Measurements from ENCODE around the gene C16orf96. TPM values are rescaled to one million over a fixed set of nuclear protein-coding genes. Genes with fewer than 3 reads are reported as not detected.

Gene C16orf96
- total and polyA plus RNA-seq, 2 experiments from 2014 or later: 0.37 to 2.2 TPM

- H3K9me3 Mint-ChIP-seq: no peaks in the 10 kb centered on the region
- H3K4me3 ChIP-seq: no peak overlapping the region
- no peak for DNase-seq (ENCODE audit: low spot score)
- H3K27ac Mint-ChIP-seq: peak overlapping the region; percentile 9; the same call in 1 of the 2 replicates
- no peak overlapping the region for H3K4me2 ChIP-seq
- no peak overlapping the region for H3K27ac ChIP-seq (ENCODE audit: low read depth)
- no peaks in the 10 kb centered on the region; the same call in none of the 2 replicates for H3K36me3 ChIP-seq (ENCODE audit: insufficient read depth)
- 0 out of 2 replicates have a peak, but pooled peaks cover 17% of the 10 kb centered on the region for H3F3A ChIP-seq (replicated peaks; ENCODE audit: low read depth)
- no peaks in the 10 kb centered on the region for H3K9me2 ChIP-seq (ENCODE audit: insufficient read depth)
- H3K4me1 Mint-ChIP-seq: peaks cover 38% of the 10 kb centered on the region
- H3K27me3 Mint-ChIP-seq (ENCODE audit: insufficient read depth, low read depth, poor library complexity): peaks cover 19% of the 10 kb centered on the region
- peaks cover 68% of the 10 kb centered on the region for H3K79me2 ChIP-seq (replicated peaks; ENCODE audit: insufficient read depth)
- TF ChIP-seq EZH2phosphoT487 (IDR thresholded peaks at IDR 0.05; ENCODE audit: unreplicated experiment): no peak
- no peak for TF ChIP-seq STAT1 (IDR thresholded peaks at IDR 0.05; ENCODE audit: unreplicated experiment)
- no peak for TF ChIP-seq CREB1 (CRISPR knock-in tag; IDR thresholded peaks at IDR 0.05; ENCODE audit: low read depth)
- no peak for TF ChIP-seq EZH2 (IDR thresholded peaks at IDR 0.05; ENCODE audit: low read depth, unreplicated experiment)
- TF ChIP-seq NANOG (IDR thresholded peaks at IDR 0.05; ENCODE audit: borderline replicate concordance): no peak
- TF ChIP-seq, protein P1, sequence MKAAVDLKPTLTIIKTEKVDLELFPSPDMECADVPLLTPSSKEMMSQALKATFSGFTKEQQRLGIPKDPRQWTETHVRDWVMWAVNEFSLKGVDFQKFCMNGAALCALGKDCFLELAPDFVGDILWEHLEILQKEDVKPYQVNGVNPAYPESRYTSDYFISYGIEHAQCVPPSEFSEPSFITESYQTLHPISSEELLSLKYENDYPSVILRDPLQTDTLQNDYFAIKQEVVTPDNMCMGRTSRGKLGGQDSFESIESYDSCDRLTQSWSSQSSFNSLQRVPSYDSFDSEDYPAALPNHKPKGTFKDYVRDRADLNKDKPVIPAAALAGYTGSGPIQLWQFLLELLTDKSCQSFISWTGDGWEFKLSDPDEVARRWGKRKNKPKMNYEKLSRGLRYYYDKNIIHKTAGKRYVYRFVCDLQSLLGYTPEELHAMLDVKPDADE (IDR thresholded peaks at IDR 0.05): no peak
- TF ChIP-seq JUNB (IDR thresholded peaks at IDR 0.05; ENCODE audit: unreplicated experiment): no peak
- TF ChIP-seq REST (IDR thresholded peaks at IDR 0.05; ENCODE audit: unreplicated experiment): no peak
- TF ChIP-seq ZNF331 (CRISPR knock-in tag; IDR thresholded peaks at IDR 0.05; ENCODE audit: low read depth): no peak
- no peak for TF ChIP-seq POLR2AphosphoS5 (IDR thresholded peaks at IDR 0.05; ENCODE audit: low read depth)
- no peak for TF ChIP-seq CTCF (conservative IDR thresholded peaks at IDR 0.05; ENCODE audit: low read depth in 2 of 2)
- TF ChIP-seq ZNF462 (CRISPR knock-in tag; IDR thresholded peaks at IDR 0.05): no peak
- TF ChIP-seq ZNF114 (CRISPR knock-in tag; IDR thresholded peaks at IDR 0.05): no peak
- H4K20me1 ChIP-seq (replicated peaks; ENCODE audit: insufficient read depth): peaks cover 13% of the 10 kb centered on the region
- no peak for ATAC-seq
- no peak overlapping the region for H3K4me3 Mint-ChIP-seq
- H3K36me3 Mint-ChIP-seq (ENCODE audit: low read depth): peaks cover 30% of the 10 kb centered on the region
- H2AFZ ChIP-seq: no peak overlapping the region
- no peaks in the 10 kb centered on the region for H3K27me3 ChIP-seq (ENCODE audit: insufficient read depth)
- peaks cover 20% of the 10 kb centered on the region; the same call in 1 of the 2 replicates for H3K4me1 ChIP-seq (ENCODE audit: insufficient read depth)
Observed at GRCh38 chr16:4531811-4532210, 24.3 kb upstream of the C16orf96 start.

Data from GM23338 (cell line).